PC-9 (cell line): ENCODE data around the gene PEMT. TPM values are rescaled to one million over a fixed set of nuclear protein-coding genes. Genes with fewer than 3 reads are reported as not detected.

Experiments
- BruUV-seq: library from RNA; stranded (reverse); fragments of 400-500 nt; replicated peaks from 2 replicates; lab custom pipeline; 2021; lab: Mats Ljungman, UMichigan
- CTCF ChIA-PET: fragments of 300-600 bp; sonication (Branson Sonifier 250); formaldehyde crosslinking; loops from one replicate; lab custom pipeline; 2022; ENCODE audit warnings: antibody characterized with exemption; lab: Charles Lee
- POLR2A ChIA-PET: fragments of 300-600 bp; sonication (Branson Sonifier 250); formaldehyde crosslinking; loops from one replicate; lab custom pipeline; 2022; ENCODE audit warnings: antibody characterized with exemption; ENCODE audit not compliant: unreplicated experiment; lab: Charles Lee
- DNase-seq, 2 experiments: peaks; one replicate each; pipeline versions ENCODE4 v3.0.0 to v3.0.0-alpha.2; 2015 to 2022; ENCODE audit warnings: mixed read lengths in 1 of 2
- H2AFZ ChIP-seq: fragments of 200-600 bp; sonication (generic); 2 replicates; pipeline ENCODE4 v1.8.1; 2017; ENCODE audit warnings: antibody characterized with exemption
- H3F3A ChIP-seq: fragments of 200-600 bp; sonication (generic); 2 replicates; pipeline ENCODE4 v1.8.1; 2017; ENCODE audit warnings: antibody characterized with exemption, mild to moderate bottlenecking, low read depth; ENCODE audit not compliant: insufficient read depth
- H3K27ac ChIP-seq: fragments of 200-600 bp; sonication (generic); 2 replicates; pipeline ENCODE4 v1.6.1; 2016; ENCODE audit warnings: mixed run types
- H3K27me3 ChIP-seq: fragments of 200-600 bp; sonication (generic); 2 replicates; pipeline ENCODE4 v1.6.1; 2016; ENCODE audit warnings: low read depth, mixed run types; ENCODE audit not compliant: insufficient read depth
- H3K36me3 ChIP-seq: fragments of 200-600 bp; sonication (generic); 2 replicates; pipeline ENCODE4 v1.6.1; 2016; ENCODE audit warnings: low read depth, mixed run types
- H3K4me1 ChIP-seq: fragments of 200-600 bp; sonication (generic); replicated peaks from 2 replicates; pipeline ENCODE4 v1.6.1; 2016; ENCODE audit warnings: mixed run types; ENCODE audit not compliant: insufficient read depth
- H3K4me2 ChIP-seq: fragments of 200-600 bp; sonication (generic); 2 replicates; pipeline ENCODE4 v1.6.1; 2017; ENCODE audit warnings: mixed run types
- H3K4me3 ChIP-seq: fragments of 200-600 bp; sonication (generic); 2 replicates; pipeline ENCODE4 v1.6.1; 2016; ENCODE audit warnings: mixed run types
- H3K79me2 ChIP-seq: fragments of 200-600 bp; sonication (generic); 2 replicates; pipeline ENCODE4 v1.6.1; 2017; ENCODE audit warnings: low read depth, mixed run types
- H3K9me2 ChIP-seq: fragments of 200-600 bp; sonication (generic); 2 replicates; pipeline ENCODE4 v1.8.1; 2017; ENCODE audit warnings: mild to moderate bottlenecking; ENCODE audit not compliant: insufficient read depth
- H3K9me3 ChIP-seq: fragments of 200-600 bp; sonication (generic); 2 replicates; pipeline ENCODE4 v1.8.1; 2016; ENCODE audit warnings: low read depth; ENCODE audit not compliant: insufficient read depth
- H4K20me1 ChIP-seq: fragments of 200-600 bp; sonication (generic); 2 replicates; pipeline ENCODE4 v1.8.1; 2017; ENCODE audit not compliant: insufficient read depth
- CTCF ChIP-seq: fragments of 200-600 bp; sonication (generic); conservative IDR thresholded peaks from 2 replicates; pipeline ENCODE4 v1.6.1; 2017; ENCODE audit warnings: mixed run types, antibody characterized with exemption, mild to moderate bottlenecking, moderate library complexity
- EZH2 ChIP-seq: fragments of 200-600 bp; sonication (generic); IDR thresholded peaks from 2 replicates; pipeline ENCODE4 v1.8.0; 2017; ENCODE audit warnings: antibody characterized with exemption, low read depth
- intact Hi-C: fragments of 100-400 bp; cut with micrococcal nuclease; formaldehyde crosslinking; loops from one replicate; pipeline ENCODE4 v1.10.0; 2022; ENCODE audit not compliant: unreplicated experiment
- total RNA-seq: library from RNA; stranded (reverse); gene quantifications from 2 replicates; pipeline ENCODE4 v1.2.3, GENCODE V29; 2021

PEMT gene
- total RNA-seq, 1 experiment from 2014 or later: 61.2 TPM

GRCh38 chr17:17568772-17569195, 22.7 kb downstream of the PEMT start:
- intact Hi-C loops: loop anchor here (1.0 kb wide), 2 partner anchors 72 to 73 kb away; partner anchors contain the start of gene RASD1
- POLR2A ChIA-PET: no interaction called here
- Histone ChIP-seq H3K79me2 (no peaks in the 10 kb centered on the region), H3K9me2 (no peaks in the 10 kb centered on the region), H3K27me3 (no peaks in the 10 kb centered on the region), H3K4me3 (no peak overlapping the region), H3K9me3 (no peaks in the 10 kb centered on the region), H3K4me1 (no peaks in the 10 kb centered on the region), H3K36me3 (no peaks in the 10 kb centered on the region), H3K4me2 (no peak overlapping the region), H4K20me1 (peaks cover 44% of the 10 kb centered on the region), H3K27ac (no peak overlapping the region), H2AFZ (no peak overlapping the region), H3F3A (no peaks in the 10 kb centered on the region)
- CTCF ChIA-PET: interaction anchor here (0.7 to 1.3 kb wide), 5 partner anchors 45 to 74 kb away, joined by 3 to 4 read pairs (median 3); no protein-coding TSS in a partner anchor
- DNase-seq: peak; percentile 49 to 81
- TF ChIP-seq CTCF (peak; percentile 93), EZH2 (no peak)
- BruUV-seq: no TSS peak

GRCh38 chr17:17567631-17568030, 23.9 kb downstream of the PEMT start:
- ChIA-PET POLR2A (no interaction called here), CTCF (interaction anchor here (0.5 to 1.1 kb wide), 2 partner anchors 57 to 62 kb away, joined by 3 read pairs; no protein-coding TSS in a partner anchor)
- Histone ChIP-seq H3K79me2 (no peaks in the 10 kb centered on the region), H3K4me2 (no peak overlapping the region), H3K36me3 (no peaks in the 10 kb centered on the region), H3K4me1 (no peaks in the 10 kb centered on the region), H3K9me2 (no peaks in the 10 kb centered on the region), H3K9me3 (no peaks in the 10 kb centered on the region), H2AFZ (no peak overlapping the region), H3K27ac (no peak overlapping the region), H3K4me3 (no peak overlapping the region), H4K20me1 (peaks cover 48% of the 10 kb centered on the region), H3K27me3 (no peaks in the 10 kb centered on the region), H3F3A (no peaks in the 10 kb centered on the region)
- no peak for DNase-seq
- BruUV-seq: no TSS peak
- TF ChIP-seq EZH2 (no peak), CTCF (no peak)
- intact Hi-C loops: loop anchor here (1.0 kb wide), 2 partner anchors 71 to 74 kb away; partner anchors contain the start of gene RASD1

- no peak for DNase-seq
- Histone ChIP-seq H3K27me3 (no peaks in the 10 kb centered on the region), H3F3A (no peaks in the 10 kb centered on the region), H3K4me3 (no peak overlapping the region), H3K9me2 (no peaks in the 10 kb centered on the region), H3K27ac (no peak overlapping the region), H3K36me3 (no peaks in the 10 kb centered on the region), H4K20me1 (peaks cover 48% of the 10 kb centered on the region), H3K4me1 (no peaks in the 10 kb centered on the region), H3K79me2 (no peaks in the 10 kb centered on the region), H3K4me2 (no peak overlapping the region), H2AFZ (no peak overlapping the region), H3K9me3 (no peaks in the 10 kb centered on the region)
- ChIA-PET POLR2A (no interaction called here), CTCF (no interaction called here)
- intact Hi-C loops: no loop called here
- no peak for TF ChIP-seq EZH2
- TF ChIP-seq CTCF: no peak
- BruUV-seq: no TSS peak
Observed at GRCh38 chr17:17566896-17567513, 24.5 kb downstream of the PEMT start.
